GM21717 (cell line): Measurements from ENCODE around the gene ALDOA.

Experiments used
- ATAC-seq: cut with Tn5 transposase; IDR thresholded peaks from one replicate; pipeline ENCODE4 v1.9.1; 2021; ENCODE audit warnings: mild to moderate bottlenecking, moderate library complexity; ENCODE audit not compliant: unreplicated experiment

ALDOA gene

DNA sequence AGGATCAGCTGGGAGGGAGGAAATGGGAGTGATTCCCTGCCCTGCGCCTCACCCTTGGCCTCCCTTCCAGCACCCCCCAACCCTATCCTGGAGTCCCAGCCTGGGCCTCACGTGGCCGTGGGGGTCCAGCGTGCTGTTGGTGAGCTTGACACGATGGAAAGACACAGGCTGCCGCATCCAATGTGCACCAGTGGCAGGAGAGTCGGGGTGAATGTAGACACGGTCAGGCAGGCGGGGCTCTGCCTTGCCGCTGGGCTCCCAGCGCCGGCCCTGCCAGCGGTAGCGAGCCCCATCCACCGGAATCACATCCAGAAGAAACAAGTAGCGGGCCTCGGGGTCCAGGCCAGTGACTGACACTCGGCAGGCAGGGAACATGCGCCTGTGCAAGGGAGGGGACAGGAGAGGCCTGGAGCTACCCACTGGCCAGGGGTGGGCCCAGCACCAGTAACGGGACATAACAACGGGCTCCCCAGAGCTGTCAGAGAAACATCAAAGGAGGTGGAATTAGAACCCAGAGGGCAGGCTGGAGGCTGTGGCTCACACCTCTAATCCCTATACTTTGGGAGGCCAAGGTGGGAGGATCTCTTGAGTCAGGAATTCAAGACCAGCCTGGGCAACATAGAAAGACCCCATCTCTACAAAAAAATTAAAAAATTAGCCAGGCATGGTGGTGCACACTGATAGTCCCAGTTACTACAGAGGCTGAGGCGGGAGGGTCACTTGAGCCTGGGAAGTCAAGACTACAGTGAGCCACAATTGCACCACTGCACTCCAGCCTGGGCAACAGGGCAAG lies 23.5 kb downstream of the ALDOA start:
- ATAC-seq: no peak

- ATAC-seq: no peak
These were observed 25.2 kb downstream of the ALDOA start for GRCh38 chr16:30090610-30091331.

GRCh38 chr16:30091474-30092372 lies 26.2 kb downstream of the ALDOA start, which contains the start of gene TBX6:
Gene TBX6 (minus strand): TSS chr16:30091924. CDS start chr16:30091193, 731 bp downstream.
- peak; percentile 49 for ATAC-seq

GRCh38 chr16:30092373-30093010 lies 26.9 kb downstream of the ALDOA start:
- peak; percentile 39 for ATAC-seq

- ATAC-seq: no peak
These were observed 29.1 kb downstream of the ALDOA start for GRCh38 chr16:30094541-30095165.

DNA sequence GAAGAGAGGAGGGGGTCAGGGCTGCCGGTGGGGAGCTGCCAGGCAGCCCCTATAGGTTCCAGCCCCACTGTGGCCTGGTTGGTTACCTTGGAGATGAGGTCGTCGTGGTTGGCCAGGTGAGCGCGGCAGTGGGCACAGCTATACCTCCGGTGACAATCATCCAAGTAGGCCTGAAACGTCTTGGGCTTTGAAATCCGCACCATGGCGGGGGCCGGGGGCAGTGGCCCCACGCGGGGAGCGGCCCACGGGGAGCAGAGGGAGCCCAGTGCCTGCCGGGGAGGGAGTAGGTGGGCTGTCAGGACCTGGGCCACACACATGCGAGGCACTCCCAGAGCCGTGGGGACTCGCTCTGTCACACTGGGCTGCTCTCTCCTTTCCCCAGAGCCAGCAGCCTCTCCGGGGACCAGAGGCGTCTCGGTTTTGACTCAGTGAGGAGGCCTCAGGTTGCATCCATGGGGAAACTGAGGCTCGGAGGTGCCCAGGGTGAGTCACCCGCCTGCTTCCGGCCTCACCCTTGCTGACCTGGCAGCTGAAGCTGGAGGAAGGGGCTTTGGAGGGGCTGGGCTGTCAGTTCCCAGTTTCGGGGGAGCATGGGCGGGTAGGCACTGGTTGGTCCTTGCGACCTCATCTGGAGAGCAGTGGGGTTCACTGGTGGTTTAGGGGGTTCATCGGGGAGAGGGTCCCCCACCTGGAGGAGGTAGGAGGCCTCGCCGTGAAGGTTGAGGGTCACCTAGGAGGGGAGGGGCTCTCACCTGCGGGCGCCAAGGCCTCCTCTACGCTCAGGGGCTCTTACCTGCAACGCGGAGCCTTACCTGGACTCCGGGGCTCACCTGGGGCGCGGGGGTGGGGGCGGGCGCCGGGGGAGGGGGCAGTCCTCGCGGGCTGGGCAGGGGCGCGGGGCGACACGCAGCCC lies 29.9 kb downstream of the ALDOA start:
- ATAC-seq: no peak

GRCh38 chr16:30096105-30096861 lies 30.7 kb downstream of the ALDOA start, which contains the start of gene YPEL3:
Gene YPEL3 (minus strand): TSS chr16:30096213. CDS start chr16:30095482, 731 bp downstream.
- ATAC-seq: peak; percentile 33

DNA sequence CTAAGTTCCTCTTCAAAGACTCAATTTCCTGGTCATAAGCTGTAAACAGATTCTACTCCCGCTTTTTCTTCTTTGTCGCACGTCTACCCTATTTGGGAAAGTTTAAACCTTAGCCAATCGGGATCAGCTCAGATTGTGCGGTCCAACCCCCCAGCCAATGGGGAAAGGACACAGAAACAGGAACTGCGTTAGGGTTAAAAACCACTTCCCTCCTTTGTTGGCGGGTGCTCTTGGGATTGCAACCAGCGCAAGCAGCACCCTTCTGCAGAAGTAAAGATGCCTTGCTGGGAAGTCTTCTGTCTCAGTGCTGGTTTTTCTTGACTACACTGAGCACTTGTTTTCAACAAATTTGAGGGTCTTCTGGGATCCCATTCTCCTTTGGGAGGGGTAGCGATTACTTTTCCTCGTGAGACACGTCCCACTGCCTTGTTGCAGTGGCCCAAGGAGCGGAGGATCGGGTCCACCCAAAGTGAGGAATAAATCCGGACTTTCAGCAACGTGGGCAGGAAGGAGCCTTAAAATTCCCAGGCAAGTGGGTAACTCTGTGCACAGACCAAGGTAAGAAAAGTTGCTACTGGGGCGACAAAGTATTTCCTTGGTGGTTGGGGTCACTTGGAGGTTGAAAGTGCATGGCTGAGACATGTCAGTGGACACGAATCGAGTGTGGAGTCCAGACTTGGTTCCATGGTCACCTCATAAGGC lies 31.5 kb downstream of the ALDOA start:
- no peak for ATAC-seq

DNA sequence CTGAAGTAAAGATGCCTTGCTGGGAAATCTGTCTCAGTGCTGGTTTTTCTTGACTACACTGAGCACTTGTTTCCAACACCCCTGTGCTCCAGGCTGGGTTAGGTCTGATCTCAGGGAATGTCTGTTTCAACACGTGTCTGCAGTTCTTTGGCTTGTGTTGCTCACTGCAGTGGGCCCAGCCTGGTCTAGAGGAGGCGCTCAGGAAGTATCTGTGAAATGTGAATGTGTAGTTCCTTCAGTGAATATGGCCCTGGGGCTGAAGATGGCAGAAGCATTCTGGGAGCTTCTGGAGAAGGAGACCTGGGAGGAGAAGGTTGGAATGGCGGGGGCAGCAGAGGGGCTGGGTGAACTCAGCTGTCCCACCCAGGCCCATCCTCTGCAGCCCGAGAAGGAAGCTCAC lies 38.5 kb downstream of the ALDOA start:
- no peak for ATAC-seq

DNA sequence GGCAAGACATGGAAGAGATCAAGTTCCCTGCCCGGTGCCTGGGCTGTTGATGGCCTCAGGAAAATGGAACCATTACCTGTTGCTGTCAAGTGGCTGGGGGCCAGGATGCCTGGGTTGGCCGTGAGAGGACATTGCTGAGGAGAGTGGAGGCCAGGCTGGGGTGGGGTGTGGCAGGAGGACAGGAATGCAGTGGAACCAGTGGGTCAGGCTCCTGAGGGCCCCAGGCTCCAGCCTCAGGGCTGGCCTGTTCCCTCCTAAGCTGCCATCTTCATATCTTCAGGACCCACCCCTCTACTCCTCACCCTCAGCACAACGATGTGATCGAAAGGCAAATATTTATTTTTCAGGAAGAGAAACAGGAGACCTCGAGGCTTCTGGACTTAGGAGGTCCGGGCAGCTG lies 38.9 kb downstream of the ALDOA start:
- no peak for ATAC-seq

- no peak for ATAC-seq
These were observed 42.7 kb downstream of the ALDOA start for GRCh38 chr16:30108059-30108850.

DNA sequence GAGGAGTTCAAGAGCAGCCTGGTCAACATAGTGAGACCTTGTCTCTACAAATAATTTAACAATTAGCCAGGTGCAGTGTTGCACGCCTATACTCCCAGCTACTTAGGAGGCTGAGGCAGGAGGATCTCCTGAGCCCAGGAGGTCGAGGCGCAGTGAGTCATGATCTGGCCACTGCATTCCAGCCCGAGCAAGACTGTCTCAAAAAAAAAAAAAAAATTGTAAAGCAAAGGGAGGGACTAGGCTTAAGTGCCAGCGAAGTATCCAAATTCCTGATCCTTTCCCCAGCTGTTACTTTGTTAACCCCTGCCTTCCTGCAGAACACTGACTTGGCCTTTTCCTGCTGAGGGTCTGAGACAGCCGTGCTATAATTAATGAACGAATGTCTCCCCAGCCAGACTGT lies 45.1 kb downstream of the ALDOA start:
- ATAC-seq: no peak

DNA sequence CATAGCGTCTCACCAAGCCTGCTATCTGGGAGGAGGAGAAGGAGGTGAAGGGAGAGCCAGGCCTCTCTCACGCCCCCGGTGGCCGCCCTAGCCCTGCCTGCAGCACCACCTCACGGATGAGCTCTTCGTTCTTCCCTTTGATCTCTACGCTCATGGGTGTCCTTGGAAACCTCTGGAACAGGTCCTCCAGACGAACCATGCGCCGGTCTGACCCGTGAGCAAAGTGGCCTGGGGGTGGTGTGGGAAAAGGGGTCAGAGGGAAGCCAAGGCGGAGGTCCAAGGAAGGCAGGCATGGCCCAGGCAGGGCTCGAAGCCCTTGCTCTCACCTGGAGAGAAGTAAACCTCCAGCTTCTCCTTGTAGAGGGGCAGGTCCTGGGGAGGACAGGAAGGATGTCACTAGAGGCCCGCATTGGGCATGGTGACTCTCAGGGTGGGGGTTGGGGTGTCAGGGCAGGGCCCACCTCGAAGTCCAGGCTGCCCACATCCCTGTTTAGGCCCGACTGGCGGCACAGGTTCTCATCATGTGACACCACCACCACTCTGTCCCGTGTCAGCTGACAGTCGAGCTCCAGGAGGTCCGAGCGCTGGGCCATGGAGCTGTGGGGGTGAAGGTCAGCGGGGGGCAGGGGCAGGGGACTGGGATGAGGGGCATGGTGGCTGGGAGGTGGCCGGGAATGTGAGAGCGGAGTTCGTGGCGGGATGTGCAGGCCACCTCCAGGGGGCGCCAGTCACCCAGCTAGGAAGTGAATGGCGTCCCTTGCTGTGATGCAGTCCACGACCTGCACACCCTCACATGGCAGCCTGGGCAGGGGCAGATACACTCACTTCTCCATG lies 46.9 kb downstream of the ALDOA start:
- no peak for ATAC-seq

GRCh38 chr16:30113031-30113710 lies 47.6 kb downstream of the ALDOA start, which contains the start of gene GDPD3:
Gene GDPD3 (minus strand): TSS chr16:30113537. CDS start chr16:30113478, 59 bp downstream.
- no peak for ATAC-seq

DNA sequence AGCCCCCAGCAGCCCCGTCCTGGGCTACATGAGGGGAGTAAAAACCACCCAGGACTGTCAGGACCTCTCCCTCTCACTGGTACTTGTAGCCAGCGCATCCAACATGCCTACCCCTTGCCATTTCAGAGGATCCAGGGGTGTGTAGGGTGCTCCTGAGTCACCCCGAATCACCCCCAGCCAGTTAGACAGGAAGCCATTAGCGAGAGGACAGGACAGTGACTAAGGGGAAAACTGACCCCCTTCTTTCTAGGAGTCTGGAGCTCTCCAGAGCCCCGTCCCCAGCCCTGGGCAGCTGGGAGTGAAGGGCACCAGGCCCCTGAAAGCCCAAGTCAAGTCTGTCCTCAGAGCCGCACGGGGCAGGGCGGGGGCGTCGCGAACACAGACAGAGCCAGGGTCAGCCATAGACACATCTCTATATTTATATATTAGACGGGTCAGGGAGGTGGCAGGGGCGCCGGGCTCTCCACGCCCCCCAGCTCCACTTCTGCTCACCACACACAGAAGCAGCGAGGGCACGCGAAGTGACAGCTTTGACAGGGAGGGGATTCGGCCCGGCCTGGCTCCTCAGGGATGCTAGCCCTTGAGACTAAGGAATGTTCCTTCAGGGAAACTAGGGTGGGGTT lies 48.3 kb downstream of the ALDOA start:
- ATAC-seq: no peak
